ENCODE results near the gene RNF152. TPM values are rescaled to one million over a fixed set of nuclear protein-coding genes. Genes with fewer than 3 reads are reported as not detected.

Gene RNF152
- total RNA-seq, 1 experiment from 2014 or later, result 2.3 TPM

GRCh38 chr18:61882296-61883004 lies 10.4 kb downstream of the RNF152 start:
- H4K20me1 ChIP-seq (ENCODE audit: control insufficient read depth, insufficient read depth, insufficient read length), result no peaks in the 10 kb centered on the region
- no peak overlapping the region for H3K23ac ChIP-seq (ENCODE audit: insufficient read length, low read depth, low read length)
- H2BK5ac ChIP-seq (ENCODE audit: insufficient read length, low read length), result no peak overlapping the region
- no peaks in the 10 kb centered on the region for H3K27me3 ChIP-seq (ENCODE audit: insufficient read depth, low read length)
- H2BK120ac ChIP-seq (ENCODE audit: low read depth, low read length, poor library complexity, severe bottlenecking), result no peak overlapping the region
- no peak for DNase-seq
- WGBS (ENCODE audit: extremely low coverage, insufficient read length, low lambda C conversion rate), result no CpG with 5 or more reads among the region's 4 CpGs
- H3K4me1 Mint-ChIP-seq, result peaks cover 0 to 6% of the 10 kb centered on the region in 2 experiments; a peak in 3 of 4 replicates
- no peaks in the 10 kb centered on the region for H3K23me2 ChIP-seq (ENCODE audit: insufficient read length, low read depth, low read length, poor library complexity, severe bottlenecking)
- no peak overlapping the region for H2BK12ac ChIP-seq (ENCODE audit: insufficient read length, low read depth, low read length)
- H3K4me3 Mint-ChIP-seq, result no peak overlapping the region
- H3K18ac ChIP-seq (ENCODE audit: insufficient read length, low read depth, low read length), result no peak overlapping the region
- no peak overlapping the region for H3K27ac ChIP-seq (ENCODE audit: insufficient read length, low read depth, low read length)
- peak overlapping the region; percentile 45 for H2BK20ac ChIP-seq (ENCODE audit: low read depth, low read length, poor library complexity, severe bottlenecking)
- H3K4ac ChIP-seq (ENCODE audit: low read depth, low read length), result no peak overlapping the region
- H3K9me3 ChIP-seq (ENCODE audit: control insufficient read depth, low read depth, low read length), result no peaks in the 10 kb centered on the region
- no peak overlapping the region for H4K8ac ChIP-seq (replicated peaks; ENCODE audit: insufficient read length, low read depth, low read length)
- no peak overlapping the region for H4K91ac ChIP-seq (ENCODE audit: insufficient read length, low read depth, low read length)
- no peak overlapping the region for H3K56ac ChIP-seq (ENCODE audit: insufficient read length, low read depth, low read length)
- TF ChIP-seq CTCF (conservative IDR thresholded peaks at IDR 0.05), result no peak
- no peak overlapping the region for H3K4me2 ChIP-seq (ENCODE audit: insufficient read depth, insufficient read length, low read length)
- no peak overlapping the region for H3T11ph ChIP-seq (ENCODE audit: low read length)
- H3K27me3 Mint-ChIP-seq (ENCODE audit: low read depth), result no peaks in the 10 kb centered on the region; the same call in 1 of the 2 replicates
- H2AK5ac ChIP-seq (ENCODE audit: insufficient read length, low read length), result no peak overlapping the region
- H3K79me1 ChIP-seq (ENCODE audit: insufficient read depth, low read depth, low read length, poor library complexity, severe bottlenecking), result no peaks in the 10 kb centered on the region
- H2AFZ ChIP-seq (ENCODE audit: low read length), result no peak overlapping the region
- H3K4me1 ChIP-seq (ENCODE audit: insufficient read depth, low read length), result no peaks in the 10 kb centered on the region
- H3K27ac Mint-ChIP-seq, result no peak overlapping the region
- H3K9ac ChIP-seq (ENCODE audit: extremely low read depth, insufficient read length, low read length), result no peak overlapping the region
- no peak overlapping the region for H4K5ac ChIP-seq (ENCODE audit: insufficient read length, low read depth, low read length)
- H3K79me2 ChIP-seq (ENCODE audit: insufficient read depth, low read length), result 0 out of 2 replicates have a peak, but pooled peaks cover 1% of the 10 kb centered on the region
- H3K9me3 Mint-ChIP-seq, result no peaks in the 10 kb centered on the region
- H2BK15ac ChIP-seq (ENCODE audit: low read depth, low read length), result no peak overlapping the region
- no peak overlapping the region for H3K14ac ChIP-seq (ENCODE audit: insufficient read depth, low read length)
- H3K36me3 Mint-ChIP-seq (ENCODE audit: insufficient read depth in 1 of 3, low read depth in 3 of 3), result no peaks in the 10 kb centered on the region
